Breast epithelium (tissue), 4 donors: ENCODE measurements around the gene CTSE. TPM values are rescaled to one million over a fixed set of nuclear protein-coding genes. Genes with fewer than 3 reads are reported as not detected.

Source experiments
- DNase-seq, 2 donors: peaks; one replicate each; pipeline ENCODE4 v3.0.0-alpha.2; 2019; ENCODE audit warnings: low spot score in 2 of 2
- H3K27ac ChIP-seq, 2 donors: fragments of 200-600 bp; sonication (generic) in 1 of 2; one replicate each; pipeline ENCODE4 v1.5.1; 2016 to 2019; ENCODE audit warnings: mild to moderate bottlenecking in 1 of 2
- H3K27me3 ChIP-seq, 2 donors: fragments of 200-600 bp; sonication (generic) in 1 of 2; one replicate each; pipeline versions ENCODE4 v1.5.1 to v1.6.0; 2017 to 2019; ENCODE audit warnings: control low read depth in 1 of 2, mild to moderate bottlenecking in 1 of 2
- H3K36me3 ChIP-seq: fragments of 200-600 bp; one replicate; pipeline ENCODE4 v1.5.1; 2019
- H3K4me1 ChIP-seq, 2 donors: fragments of 200-600 bp; sonication (generic); one replicate each; pipeline ENCODE4 v1.5.1; 2016 to 2019; ENCODE audit warnings: control low read depth in 1 of 2
- H3K4me3 ChIP-seq, 3 donors: fragments of 200-600 bp; sonication (generic); 1 replicate in 2 of 3; 2 replicates in 1 of 3; pipeline ENCODE4 v1.5.1; 2016 to 2019; ENCODE audit warnings: mild to moderate bottlenecking in 3 of 3, moderate library complexity in 2 of 3
- H3K9me3 ChIP-seq, 2 donors: fragments of 200-600 bp; sonication (generic) in 1 of 2; one replicate each; pipeline ENCODE4 v1.5.1; 2016 to 2019; ENCODE audit warnings: control low read depth in 1 of 2
- POLR2A ChIP-seq: fragments of 450-650 bp; IDR thresholded peaks from one replicate; pipeline ENCODE4 v1.6.1; 2016; ENCODE audit warnings: antibody characterized with exemption, mild to moderate bottlenecking, moderate library complexity
- POLR2AphosphoS5 ChIP-seq, 3 donors: sonication (generic); formaldehyde crosslinking; IDR thresholded peaks; one replicate each; pipeline ENCODE4 v1.6.1; 2017; ENCODE audit warnings: antibody characterized with exemption in 3 of 3
- intact Hi-C: fragments of 100-400 bp; cut with DNase I; formaldehyde crosslinking; loops from one replicate; pipeline ENCODE4 v1.15.1; 2023; ENCODE audit warnings: low total_unique reads
- total RNA-seq, 3 donors: library from RNA; depleted of rRNA; stranded (reverse); fragments of >200 nt; gene quantifications; one replicate each; pipeline ENCODE4 v1.1.0, GENCODE V29; 2016
- TF ChIP-seq, protein P1 (sequence below), 3 donors: fragments of 450-650 bp; IDR thresholded peaks; one replicate each; pipeline ENCODE4 v1.5.1; 2016 to 2017; ENCODE audit warnings: antibody characterized with exemption in 3 of 3, mild to moderate bottlenecking in 3 of 3, moderate library complexity in 3 of 3

Gene CTSE
- total RNA-seq, 3 donors from 2014 or later, result under 0.01 TPM; not detected in 2

DNA sequence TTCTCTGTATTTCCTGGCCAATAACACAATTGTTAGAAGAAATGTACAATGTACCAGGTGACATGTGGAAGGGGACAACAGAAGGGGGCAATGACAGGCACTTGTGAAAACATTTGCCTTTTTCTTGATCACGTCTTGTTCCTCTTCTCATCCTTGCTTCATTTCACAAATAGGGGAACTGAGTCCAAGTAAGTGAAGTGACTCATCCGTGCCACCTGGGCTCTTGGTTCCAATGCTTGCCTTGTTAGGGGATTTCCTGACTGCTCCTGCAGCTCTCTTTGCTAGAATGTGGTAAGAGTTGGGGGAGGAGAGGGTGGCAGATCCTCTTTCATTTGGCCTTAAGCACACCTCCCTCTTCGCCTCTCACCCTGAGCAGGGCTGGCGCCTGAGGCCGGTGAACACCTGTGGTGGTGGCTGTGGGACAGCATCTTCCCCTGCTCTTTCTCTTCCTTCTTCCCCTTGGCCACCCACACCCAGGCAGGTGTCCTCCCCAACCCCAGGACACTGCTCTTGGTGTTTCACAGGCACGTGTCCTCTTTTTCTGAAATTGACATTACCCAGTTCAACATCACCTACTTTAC lies 27.1 kb upstream of the CTSE start:
- Histone ChIP-seq H3K27me3 (no peaks in the 10 kb centered on the region), H3K4me3 (no peak overlapping the region), H3K36me3 (no peaks in the 10 kb centered on the region), H3K4me1 (no peaks in the 10 kb centered on the region), H3K27ac (no peak overlapping the region), H3K9me3 (no peaks in the 10 kb centered on the region)
- TF ChIP-seq POLR2AphosphoS5 (IDR thresholded peaks at IDR 0.05) (no peak), POLR2A (no peak)
- TF ChIP-seq, protein P1, sequence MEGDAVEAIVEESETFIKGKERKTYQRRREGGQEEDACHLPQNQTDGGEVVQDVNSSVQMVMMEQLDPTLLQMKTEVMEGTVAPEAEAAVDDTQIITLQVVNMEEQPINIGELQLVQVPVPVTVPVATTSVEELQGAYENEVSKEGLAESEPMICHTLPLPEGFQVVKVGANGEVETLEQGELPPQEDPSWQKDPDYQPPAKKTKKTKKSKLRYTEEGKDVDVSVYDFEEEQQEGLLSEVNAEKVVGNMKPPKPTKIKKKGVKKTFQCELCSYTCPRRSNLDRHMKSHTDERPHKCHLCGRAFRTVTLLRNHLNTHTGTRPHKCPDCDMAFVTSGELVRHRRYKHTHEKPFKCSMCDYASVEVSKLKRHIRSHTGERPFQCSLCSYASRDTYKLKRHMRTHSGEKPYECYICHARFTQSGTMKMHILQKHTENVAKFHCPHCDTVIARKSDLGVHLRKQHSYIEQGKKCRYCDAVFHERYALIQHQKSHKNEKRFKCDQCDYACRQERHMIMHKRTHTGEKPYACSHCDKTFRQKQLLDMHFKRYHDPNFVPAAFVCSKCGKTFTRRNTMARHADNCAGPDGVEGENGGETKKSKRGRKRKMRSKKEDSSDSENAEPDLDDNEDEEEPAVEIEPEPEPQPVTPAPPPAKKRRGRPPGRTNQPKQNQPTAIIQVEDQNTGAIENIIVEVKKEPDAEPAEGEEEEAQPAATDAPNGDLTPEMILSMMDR (IDR thresholded peaks at IDR 0.05), result no peak
- no peak for DNase-seq
- intact Hi-C loops, result no loop called here

DNA sequence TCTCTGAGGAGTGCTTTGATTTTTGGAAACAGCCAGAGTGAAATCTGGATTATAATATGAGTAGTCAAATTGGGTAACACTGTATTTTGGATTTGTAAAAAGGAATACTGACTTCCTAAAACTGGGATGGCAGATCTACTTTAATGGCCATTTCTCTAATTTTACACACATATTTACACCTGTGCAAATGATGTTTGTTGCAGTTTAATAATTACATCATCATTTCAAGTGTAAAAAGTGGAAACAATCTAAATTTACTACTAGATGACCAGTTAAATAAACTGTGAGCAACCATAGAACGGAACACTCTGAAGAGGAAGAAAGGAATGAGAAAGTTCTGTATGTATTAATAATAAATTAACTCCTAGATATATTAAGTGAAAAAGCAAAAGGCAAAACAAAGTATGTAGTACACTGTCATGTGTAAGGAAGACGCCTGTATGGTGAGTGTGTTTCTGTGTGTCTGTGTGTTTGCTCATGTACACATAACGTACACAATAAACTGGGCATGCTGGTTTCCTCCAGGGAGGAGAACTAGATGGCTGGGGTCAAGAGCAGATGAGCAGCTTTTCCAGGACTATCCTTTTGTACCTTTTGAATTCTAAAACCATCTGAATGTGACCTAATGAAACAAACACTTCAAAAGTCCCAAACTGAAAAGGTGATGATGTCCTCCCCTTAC lies 26.4 kb upstream of the CTSE start:
- Histone ChIP-seq H3K27me3 (no peaks in the 10 kb centered on the region), H3K4me1 (no peaks in the 10 kb centered on the region), H3K4me3 (no peak overlapping the region), H3K36me3 (no peaks in the 10 kb centered on the region), H3K27ac (no peak overlapping the region), H3K9me3 (no peaks in the 10 kb centered on the region)
- no peak for DNase-seq
- intact Hi-C loops, result no loop called here
- no peak for TF ChIP-seq POLR2AphosphoS5 (IDR thresholded peaks at IDR 0.05)

- H3K27ac ChIP-seq, result no peak overlapping the region
- H3K4me1 ChIP-seq, result no peaks in the 10 kb centered on the region
- DNase-seq, result no peak
- H3K9me3 ChIP-seq, result no peaks in the 10 kb centered on the region
- no peaks in the 10 kb centered on the region for H3K36me3 ChIP-seq
- no peaks in the 10 kb centered on the region for H3K27me3 ChIP-seq
- H3K4me3 ChIP-seq, result no peak overlapping the region
- TF ChIP-seq POLR2A, result no peak
- intact Hi-C loops, result no loop called here
Measured at GRCh38 chr1:206049293-206049692, 25.6 kb upstream of the CTSE start.

DNA sequence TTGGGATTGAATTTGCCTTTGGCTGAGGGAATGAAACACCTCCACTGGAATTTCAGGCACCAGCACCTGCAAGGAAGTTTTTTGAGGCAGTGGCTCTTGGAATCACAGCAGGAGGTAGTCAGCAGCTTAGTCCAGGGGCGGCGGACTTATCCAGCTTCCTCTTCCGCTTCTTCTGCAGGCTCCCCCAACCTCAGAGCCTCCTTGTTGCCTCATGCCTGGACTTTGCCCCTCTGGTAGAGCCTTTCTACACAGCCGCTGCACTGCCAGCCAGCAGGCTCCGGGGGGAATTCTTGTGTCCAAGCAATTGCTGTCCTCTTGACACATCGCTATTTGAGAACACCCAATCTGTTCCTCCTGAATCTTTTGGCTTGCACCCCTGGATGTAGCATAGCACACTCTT lies 24.9 kb upstream of the CTSE start:
- no peak overlapping the region for H3K27ac ChIP-seq
- intact Hi-C loops, result no loop called here

DNA sequence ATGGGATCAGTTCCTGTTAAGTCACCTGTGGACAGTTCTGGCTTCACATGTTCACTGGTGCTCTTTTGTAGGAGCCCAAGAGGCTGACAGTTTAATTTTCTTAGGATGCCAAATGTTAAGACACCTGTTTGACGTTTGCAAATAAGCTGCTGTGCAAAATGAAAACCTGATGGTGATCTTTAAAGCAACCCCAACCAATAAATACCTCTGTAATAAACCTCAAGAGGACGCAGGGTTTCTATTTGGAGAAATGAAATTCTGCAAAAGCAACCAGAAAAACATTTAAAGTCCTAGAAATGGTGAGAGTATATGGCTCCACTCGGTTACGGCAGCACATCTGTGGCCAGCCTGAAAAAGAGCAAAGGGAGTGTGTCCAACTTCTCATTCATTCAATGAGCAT lies 23.6 kb upstream of the CTSE start:
- TF ChIP-seq POLR2AphosphoS5 (IDR thresholded peaks at IDR 0.05), result no peak
- TF ChIP-seq POLR2A, result no peak
- TF ChIP-seq, protein P1 (IDR thresholded peaks at IDR 0.05), result no peak
- intact Hi-C loops, result no loop called here

More for the DNA sequence above, 24.9 kb upstream of the CTSE start:
- Histone ChIP-seq H3K4me3 (no peak overlapping the region), H3K36me3 (no peaks in the 10 kb centered on the region), H3K27me3 (no peaks in the 10 kb centered on the region), H3K9me3 (no peaks in the 10 kb centered on the region), H3K4me1 (no peaks in the 10 kb centered on the region)
- TF ChIP-seq POLR2AphosphoS5 (IDR thresholded peaks at IDR 0.05), result no peak
- TF ChIP-seq, protein P1 (IDR thresholded peaks at IDR 0.05), result no peak
- no peak for TF ChIP-seq POLR2A
- no peak for DNase-seq

DNA sequence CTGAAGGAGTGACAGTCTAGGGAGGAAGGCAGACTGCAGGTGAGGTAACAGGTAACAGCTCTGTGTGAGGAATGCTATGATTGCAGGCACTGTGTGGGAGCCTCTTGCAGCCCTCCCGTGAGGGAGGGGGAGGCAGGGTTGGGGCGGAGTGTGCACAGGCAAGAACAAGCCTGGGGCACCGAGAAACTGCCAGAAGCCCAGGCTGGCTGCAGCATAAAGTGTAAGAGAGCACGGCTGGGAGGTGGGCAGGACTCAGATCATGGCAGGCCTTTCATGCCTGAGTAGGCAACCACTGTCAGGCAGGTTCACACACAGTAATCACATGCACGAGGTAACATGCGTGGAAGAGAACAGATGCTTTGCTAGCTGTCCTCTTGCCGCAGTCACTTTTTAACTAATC lies 17.9 kb upstream of the CTSE start:
- no peaks in the 10 kb centered on the region for H3K4me1 ChIP-seq
- no peak for DNase-seq
- TF ChIP-seq POLR2AphosphoS5 (IDR thresholded peaks at IDR 0.05) (no peak), POLR2A (no peak)
- TF ChIP-seq, protein P1 (IDR thresholded peaks at IDR 0.05), result no peak
- H3K36me3 ChIP-seq, result no peaks in the 10 kb centered on the region
- H3K4me3 ChIP-seq, result no peak overlapping the region
- intact Hi-C loops, result no loop called here
- H3K27ac ChIP-seq, result no peak overlapping the region
- H3K9me3 ChIP-seq, result no peaks in the 10 kb centered on the region
- H3K27me3 ChIP-seq, result no peaks in the 10 kb centered on the region

More for the DNA sequence above, 23.6 kb upstream of the CTSE start:
- H3K27me3 ChIP-seq, result no peaks in the 10 kb centered on the region
- H3K4me3 ChIP-seq, result no peak overlapping the region
- no peaks in the 10 kb centered on the region for H3K36me3 ChIP-seq
- H3K4me1 ChIP-seq, result no peaks in the 10 kb centered on the region
- no peak overlapping the region for H3K27ac ChIP-seq
- no peaks in the 10 kb centered on the region for H3K9me3 ChIP-seq
- DNase-seq, result no peak
